SJCRH30 (cell line): ENCODE results near the gene PRR9. TPM values are rescaled to one million over a fixed set of nuclear protein-coding genes. Genes with fewer than 3 reads are reported as not detected.

ENCODE experiments used
- DNase-seq, 2 experiments: peaks; one replicate each; pipeline ENCODE4 v3.0.0-alpha.2; 2015 to 2020
- H3K27ac ChIP-seq: fragments of 250-450 bp; sonication (Bioruptor Pico); 2 replicates; pipeline ENCODE4 v1.5.1; 2020; ENCODE audit warnings: mild to moderate bottlenecking, moderate library complexity
- H3K27me3 ChIP-seq: fragments of 250-450 bp; sonication (Bioruptor Pico); 2 replicates; pipeline ENCODE4 v1.5.1; 2020; ENCODE audit warnings: mild to moderate bottlenecking, moderate library complexity
- H3K36me3 ChIP-seq: fragments of 250-450 bp; sonication (Bioruptor Pico); 2 replicates; pipeline ENCODE4 v1.5.1; 2020; ENCODE audit warnings: mild to moderate bottlenecking, moderate library complexity
- H3K4me1 ChIP-seq: fragments of 250-450 bp; sonication (Bioruptor Pico); 2 replicates; pipeline ENCODE4 v1.5.1; 2020; ENCODE audit warnings: mild to moderate bottlenecking, moderate library complexity
- H3K4me3 ChIP-seq: fragments of 250-450 bp; sonication (Bioruptor Pico); 2 replicates; pipeline ENCODE4 v1.5.1; 2020; ENCODE audit warnings: mild to moderate bottlenecking, moderate library complexity
- H3K9me3 ChIP-seq: fragments of 250-450 bp; sonication (Bioruptor Pico); replicated peaks from 2 replicates; pipeline ENCODE4 v1.5.1; 2020; ENCODE audit warnings: mild to moderate bottlenecking, moderate library complexity
- total RNA-seq: library from RNA; depleted of rRNA; stranded (reverse); fragments of >200 nt; shearing (Covaris generic); gene quantifications from 2 replicates; pipeline ENCODE4 v1.2.3, GENCODE V29; 2014

PRR9 gene
- total RNA-seq, 1 experiment from 2014 or later: not detected

- Histone ChIP-seq H3K27ac (no peak overlapping the region), H3K4me3 (no peak overlapping the region), H3K4me1 (no peaks in the 10 kb centered on the region), H3K36me3 (no peaks in the 10 kb centered on the region), H3K27me3 (no peaks in the 10 kb centered on the region), H3K9me3 (no peaks in the 10 kb centered on the region)
- DNase-seq: no peak
Measured at GRCh38 chr1:153246825-153247224, 29.4 kb downstream of the PRR9 start.

GRCh38 chr1:153248176-153248879 lies 30.9 kb downstream of the PRR9 start:
- DNase-seq: no peak
- H3K4me1 ChIP-seq: no peaks in the 10 kb centered on the region
- H3K4me3 ChIP-seq: no peak overlapping the region
- no peaks in the 10 kb centered on the region for H3K36me3 ChIP-seq
- H3K27ac ChIP-seq: no peak overlapping the region
- H3K27me3 ChIP-seq: no peaks in the 10 kb centered on the region
- no peaks in the 10 kb centered on the region for H3K9me3 ChIP-seq

GRCh38 chr1:153250166-153250565 lies 32.8 kb downstream of the PRR9 start:
- Histone ChIP-seq H3K4me1 (no peaks in the 10 kb centered on the region), H3K27ac (no peak overlapping the region), H3K27me3 (no peaks in the 10 kb centered on the region), H3K36me3 (no peaks in the 10 kb centered on the region), H3K9me3 (no peaks in the 10 kb centered on the region), H3K4me3 (no peak overlapping the region)
- no peak for DNase-seq

GRCh38 chr1:153251087-153251486 lies 33.7 kb downstream of the PRR9 start:
- H3K9me3 ChIP-seq: no peaks in the 10 kb centered on the region
- H3K36me3 ChIP-seq: no peaks in the 10 kb centered on the region
- H3K27ac ChIP-seq: no peak overlapping the region
- no peaks in the 10 kb centered on the region for H3K27me3 ChIP-seq
- H3K4me3 ChIP-seq: no peak overlapping the region
- no peak for DNase-seq
- H3K4me1 ChIP-seq: no peaks in the 10 kb centered on the region

- H3K36me3 ChIP-seq: no peaks in the 10 kb centered on the region
- no peaks in the 10 kb centered on the region for H3K9me3 ChIP-seq
- H3K27ac ChIP-seq: no peak overlapping the region
- no peak overlapping the region for H3K4me3 ChIP-seq
- DNase-seq: no peak
- no peaks in the 10 kb centered on the region for H3K4me1 ChIP-seq
- H3K27me3 ChIP-seq: no peaks in the 10 kb centered on the region
Measured at GRCh38 chr1:153251562-153251961, 34.2 kb downstream of the PRR9 start.

GRCh38 chr1:153251988-153252387 lies 34.6 kb downstream of the PRR9 start:
- Histone ChIP-seq H3K27ac (no peak overlapping the region), H3K4me1 (no peaks in the 10 kb centered on the region), H3K4me3 (no peak overlapping the region), H3K36me3 (no peaks in the 10 kb centered on the region), H3K27me3 (no peaks in the 10 kb centered on the region), H3K9me3 (no peaks in the 10 kb centered on the region)
- DNase-seq: no peak

GRCh38 chr1:153253076-153253475 lies 35.7 kb downstream of the PRR9 start:
- no peak overlapping the region for H3K4me3 ChIP-seq
- no peak overlapping the region for H3K27ac ChIP-seq
- DNase-seq: no peak
- no peaks in the 10 kb centered on the region for H3K36me3 ChIP-seq
- no peaks in the 10 kb centered on the region for H3K27me3 ChIP-seq
- no peaks in the 10 kb centered on the region for H3K9me3 ChIP-seq
- no peaks in the 10 kb centered on the region for H3K4me1 ChIP-seq

- H3K4me1 ChIP-seq: no peaks in the 10 kb centered on the region
- no peaks in the 10 kb centered on the region for H3K27me3 ChIP-seq
- no peak overlapping the region for H3K27ac ChIP-seq
- DNase-seq: no peak
- H3K36me3 ChIP-seq: no peaks in the 10 kb centered on the region
- no peak overlapping the region for H3K4me3 ChIP-seq
- no peaks in the 10 kb centered on the region for H3K9me3 ChIP-seq
Measured at GRCh38 chr1:153253693-153254092, 36.3 kb downstream of the PRR9 start.

- Histone ChIP-seq H3K36me3 (no peaks in the 10 kb centered on the region), H3K27ac (no peak within 1 kb of the TSS), H3K9me3 (no peaks in the 10 kb centered on the region), H3K27me3 (no peaks in the 10 kb centered on the region; the same call in 1 of the 2 replicates), H3K4me3 (no peak within 1 kb of the TSS), H3K4me1 (no peaks in the 10 kb centered on the region)
- no peak for DNase-seq
Measured at GRCh38 chr1:153259387-153259786, 42.0 kb downstream of the PRR9 start, which contains the start of gene LORICRIN. Gene LORICRIN, plus strand, starts transcription at chr1:153259687. Its CDS starts 1,263 bp downstream, at chr1:153260950.

GRCh38 chr1:153260585-153261280 lies 43.3 kb downstream of the PRR9 start:
- no peak overlapping the region for H3K4me3 ChIP-seq

GRCh38 chr1:153261281-153262069 lies 44.1 kb downstream of the PRR9 start:
- Histone ChIP-seq H3K9me3 (no peaks in the 10 kb centered on the region), H3K4me1 (no peaks in the 10 kb centered on the region), H3K4me3 (no peak overlapping the region), H3K36me3 (no peaks in the 10 kb centered on the region), H3K27ac (no peak overlapping the region), H3K27me3 (no peaks in the 10 kb centered on the region; the same call in 1 of the 2 replicates)
- DNase-seq: no peak

More at GRCh38 chr1:153260585-153261280, 43.3 kb downstream of the PRR9 start:
- Histone ChIP-seq H3K4me1 (no peaks in the 10 kb centered on the region), H3K27me3 (no peaks in the 10 kb centered on the region; the same call in 1 of the 2 replicates), H3K36me3 (no peaks in the 10 kb centered on the region), H3K27ac (no peak overlapping the region), H3K9me3 (no peaks in the 10 kb centered on the region)
- DNase-seq: no peak

- Histone ChIP-seq H3K4me3 (no peak overlapping the region), H3K4me1 (no peaks in the 10 kb centered on the region), H3K27me3 (no peaks in the 10 kb centered on the region; the same call in 1 of the 2 replicates), H3K9me3 (no peaks in the 10 kb centered on the region), H3K36me3 (no peaks in the 10 kb centered on the region), H3K27ac (no peak overlapping the region)
- DNase-seq: no peak
Measured at GRCh38 chr1:153262070-153262366, 44.6 kb downstream of the PRR9 start.

GRCh38 chr1:153262462-153263157 lies 45.2 kb downstream of the PRR9 start:
- no peak for DNase-seq

GRCh38 chr1:153265457-153265856 lies 48.1 kb downstream of the PRR9 start:
- DNase-seq: no peak
- Histone ChIP-seq H3K4me3 (no peak overlapping the region), H3K9me3 (no peaks in the 10 kb centered on the region), H3K36me3 (no peaks in the 10 kb centered on the region), H3K4me1 (no peaks in the 10 kb centered on the region), H3K27me3 (peaks cover 4% of the 10 kb centered on the region; the same call in 1 of the 2 replicates), H3K27ac (no peak overlapping the region)

More at GRCh38 chr1:153262462-153263157, 45.2 kb downstream of the PRR9 start:
- peaks cover 3% of the 10 kb centered on the region; the same call in 1 of the 2 replicates for H3K27me3 ChIP-seq
- no peaks in the 10 kb centered on the region for H3K36me3 ChIP-seq
- H3K9me3 ChIP-seq: no peaks in the 10 kb centered on the region
- no peak overlapping the region for H3K27ac ChIP-seq
- H3K4me3 ChIP-seq: no peak overlapping the region
- H3K4me1 ChIP-seq: no peaks in the 10 kb centered on the region
